GM11168 (cell line): ENCODE data around the gene USP17L24.
"Not testable (repeated sequence)": the region's sequence is repeated elsewhere in the genome, so short reads cannot be mapped to it uniquely, and the experiment has no call there.

Experiments used
- in situ Hi-C: fragments of 300-500 bp; cut with MboI; formaldehyde crosslinking; loops from one replicate; pipeline ENCODE4 v1.12.0; 2022; ENCODE audit warnings: low sequenced_read_pairs; ENCODE audit not compliant: unreplicated experiment

The USP17L24 gene

DNA sequence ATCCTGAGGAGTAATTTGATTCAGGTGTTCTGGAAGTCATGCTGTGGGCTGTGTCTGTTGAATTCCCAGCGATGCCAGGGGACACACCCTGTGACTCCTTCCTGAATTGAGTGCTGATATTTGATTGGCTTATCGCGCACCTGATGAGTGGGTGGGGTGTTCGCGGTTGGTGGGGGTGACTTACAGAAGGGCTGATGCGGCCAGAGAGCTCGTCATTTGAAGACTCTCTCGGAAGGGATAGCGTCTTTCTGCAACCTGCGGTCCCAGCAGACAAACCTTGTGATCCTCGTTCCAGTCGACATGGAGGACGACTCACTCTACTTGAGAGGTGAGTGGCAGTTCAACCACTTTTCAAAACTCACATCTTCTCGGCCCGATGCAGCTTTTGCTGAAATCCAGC, at the start of gene USP17L24:
Gene USP17L24, plus strand, starts transcription at position 301 of the 400 bp plus-strand sequence. Its CDS starts 0 bp downstream, at position 301.
- in situ Hi-C loops, result not testable (repeated sequence)

DNA sequence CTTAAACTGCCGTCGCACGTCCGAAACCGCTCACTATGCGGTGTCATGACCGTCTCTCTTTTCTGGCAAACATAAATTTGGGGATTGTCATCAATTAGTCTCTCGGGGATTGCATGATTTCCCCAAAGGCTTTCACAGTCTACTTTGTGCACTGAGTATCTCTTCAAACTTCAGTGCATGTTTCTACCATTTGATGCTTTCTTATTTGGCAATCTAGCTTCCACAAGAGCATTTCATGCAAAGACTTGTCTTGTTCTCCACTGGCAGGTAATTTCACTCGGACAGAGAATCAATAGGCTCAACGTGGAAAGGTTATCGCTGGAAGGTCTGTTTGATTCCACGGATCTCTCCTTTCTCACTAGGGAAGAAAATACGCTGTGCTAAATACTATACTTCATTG, 774 bp upstream of the USP17L24 start:
- in situ Hi-C loops, result not testable (repeated sequence)

DNA sequence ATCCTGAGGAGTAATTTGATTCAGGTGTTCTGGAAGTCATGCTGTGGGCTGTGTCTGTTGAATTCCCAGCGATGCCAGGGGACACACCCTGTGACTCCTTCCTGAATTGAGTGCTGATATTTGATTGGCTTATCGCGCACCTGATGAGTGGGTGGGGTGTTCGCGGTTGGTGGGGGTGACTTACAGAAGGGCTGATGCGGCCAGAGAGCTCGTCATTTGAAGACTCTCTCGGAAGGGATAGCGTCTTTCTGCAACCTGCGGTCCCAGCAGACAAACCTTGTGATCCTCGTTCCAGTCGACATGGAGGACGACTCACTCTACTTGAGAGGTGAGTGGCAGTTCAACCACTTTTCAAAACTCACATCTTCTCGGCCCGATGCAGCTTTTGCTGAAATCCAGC, 4.6 kb downstream of the USP17L24 start, which contains the start of gene USP17L25:
Gene USP17L25, plus strand, starts transcription at position 301 of the 400 bp plus-strand sequence. Its CDS starts 0 bp downstream, at position 301.
- in situ Hi-C loops, result not testable (repeated sequence)

- in situ Hi-C loops, result not testable (repeated sequence)
These were observed 9.4 kb downstream of the USP17L24 start, which contains the start of gene USP17L26 for GRCh38 chr4:9334358-9334757. TSS of gene USP17L26 (plus strand) at chr4:9334658. CDS start at chr4:9334658, 0 bp downstream.

GRCh38 chr4:9339103-9339502, 14.1 kb downstream of the USP17L24 start, which contains the start of gene USP17L5:
TSS of gene USP17L5 (plus strand) at chr4:9339403. CDS start at chr4:9339403, 0 bp downstream.
- in situ Hi-C loops, result not testable (repeated sequence)

DNA sequence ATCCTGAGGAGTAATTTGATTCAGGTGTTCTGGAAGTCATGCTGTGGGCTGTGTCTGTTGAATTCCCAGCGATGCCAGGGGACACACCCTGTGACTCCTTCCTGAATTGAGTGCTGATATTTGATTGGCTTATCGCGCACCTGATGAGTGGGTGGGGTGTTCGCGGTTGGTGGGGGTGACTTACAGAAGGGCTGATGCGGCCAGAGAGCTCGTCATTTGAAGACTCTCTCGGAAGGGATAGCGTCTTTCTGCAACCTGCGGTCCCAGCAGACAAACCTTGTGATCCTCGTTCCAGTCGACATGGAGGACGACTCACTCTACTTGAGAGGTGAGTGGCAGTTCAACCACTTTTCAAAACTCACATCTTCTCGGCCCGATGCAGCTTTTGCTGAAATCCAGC, 18.9 kb downstream of the USP17L24 start, which contains the start of gene USP17L27:
Gene USP17L27, plus strand, starts transcription at position 301 of the 400 bp plus-strand sequence. Its CDS starts 0 bp downstream, at position 301.
- in situ Hi-C loops, result not testable (repeated sequence)

- in situ Hi-C loops, result not testable (repeated sequence)
These were observed 23.6 kb downstream of the USP17L24 start, which contains the start of gene USP17L28 for GRCh38 chr4:9348593-9348992. TSS of gene USP17L28 (plus strand) at chr4:9348893. CDS start at chr4:9348893, 0 bp downstream.

DNA sequence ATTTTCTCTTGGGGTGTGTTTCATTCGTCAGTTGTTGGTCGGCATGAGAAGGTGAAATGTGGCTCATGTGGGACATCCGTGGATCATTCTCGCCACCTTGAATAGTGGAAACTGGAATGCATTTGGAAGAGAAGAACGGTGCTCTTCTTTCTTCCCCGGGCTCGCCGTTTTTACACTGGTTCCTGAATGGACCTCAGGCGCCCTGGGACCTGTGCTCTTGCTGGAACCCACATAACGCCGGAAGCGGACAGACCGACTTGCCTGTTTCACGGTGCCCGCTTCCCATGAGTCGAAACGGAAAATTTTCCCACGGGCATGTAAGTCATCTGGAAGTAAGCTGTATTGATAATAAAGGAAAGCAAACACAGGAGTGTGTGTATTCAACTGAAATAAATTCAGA, 25.9 kb downstream of the USP17L24 start:
- in situ Hi-C loops, result loop anchor here (25.0 kb wide), 1 partner anchor 214 kb away; no protein-coding TSS in a partner anchor

- in situ Hi-C loops, result loop anchor here (25.0 kb wide), 1 partner anchor 216 kb away; no protein-coding TSS in a partner anchor
These were observed 28.4 kb downstream of the USP17L24 start, which contains the start of gene USP17L29 for GRCh38 chr4:9353338-9353737. TSS of gene USP17L29 (plus strand) at chr4:9353638. CDS start at chr4:9353638, 0 bp downstream.

GRCh38 chr4:9362829-9363228, 37.9 kb downstream of the USP17L24 start, which contains the start of gene USP17L30:
TSS of gene USP17L30 (plus strand) at chr4:9363129. CDS start at chr4:9363129, 0 bp downstream.
- in situ Hi-C loops, result loop anchor here (25.0 kb wide), 1 partner anchor 226 kb away; no protein-coding TSS in a partner anchor
